Upper lobe of left lung (tissue), 6 donors: Measurements from ENCODE around the gene SDK2. TPM values are rescaled to one million over a fixed set of nuclear protein-coding genes. Genes with fewer than 3 reads are reported as not detected.
A peak's percentile ranks its signal among the peaks of the same experiment; 100 is the strongest.

Experiments used
- ATAC-seq, 2 donors: fragments of 200-7000 bp; cut with Tn5 transposase; one replicate each; pipeline ENCODE4 v1.9.1; 2022; ENCODE audit warnings: mild to moderate bottlenecking in 2 of 2, moderate library complexity in 2 of 2; ENCODE audit not compliant: low FRiP score in 2 of 2
- DNase-seq, 2 donors: peaks; one replicate each; pipeline ENCODE4 v3.0.0-alpha.2; 2019 to 2020
- H3K27ac ChIP-seq, 4 donors: fragments of 200-600 bp; sonication (generic); one replicate each; pipeline ENCODE4 v1.5.1; 2016 to 2019
- H3K27me3 ChIP-seq, 4 donors: fragments of 200-600 bp; sonication (generic); one replicate each; pipeline ENCODE4 v1.5.1; 2017 to 2019
- H3K36me3 ChIP-seq, 4 donors: fragments of 200-600 bp; sonication (generic); one replicate each; pipeline ENCODE4 v1.5.1; 2016 to 2019
- H3K4me1 ChIP-seq, 4 donors: fragments of 200-600 bp; sonication (generic); one replicate each; pipeline ENCODE4 v1.5.1; 2018 to 2019
- H3K4me3 ChIP-seq, 4 donors: fragments of 200-600 bp; sonication (generic); one replicate each; pipeline ENCODE4 v1.5.1; 2017 to 2019; ENCODE audit warnings: mild to moderate bottlenecking in 2 of 4, moderate library complexity in 1 of 4
- H3K9me3 ChIP-seq, 4 donors: fragments of 200-600 bp; sonication (generic); one replicate each; pipeline ENCODE4 v1.5.1; 2018 to 2019
- CTCF ChIP-seq, 6 experiments: fragments of 450-650 bp in 4 of 6; fragments of 200-600 bp in 2 of 6; sonication (generic) in 2 of 6; IDR thresholded peaks; one replicate each; pipeline ENCODE4 v1.5.1; 2016 to 2019; ENCODE audit warnings: antibody characterized with exemption in 6 of 6
- EP300 ChIP-seq, 4 donors: sonication (generic); formaldehyde crosslinking; IDR thresholded peaks; one replicate each; pipeline ENCODE4 v1.5.1; 2017; ENCODE audit warnings: antibody characterized with exemption in 4 of 4, control low read depth in 2 of 4
- POLR2A ChIP-seq, 4 donors: fragments of 450-650 bp; IDR thresholded peaks; one replicate each; pipeline ENCODE4 v1.5.1; 2016 to 2017; ENCODE audit warnings: antibody characterized with exemption in 4 of 4, mild to moderate bottlenecking in 2 of 4
- POLR2AphosphoS5 ChIP-seq, 2 donors: sonication (generic); formaldehyde crosslinking; IDR thresholded peaks; one replicate each; pipeline ENCODE4 v1.5.1; 2017; ENCODE audit warnings: antibody characterized with exemption in 2 of 2
- WGBS, 2 donors: methylation state at CpG; one replicate each; pipeline ENCODE4 v1.1.5; 2017 to 2018; 5-methylcytosine and 5-hydroxymethylcytosine counted together
- total RNA-seq, 6 donors: library from RNA; depleted of rRNA in 4 of 6; stranded (reverse); fragments of >200 nt in 4 of 6; gene quantifications; one replicate each; pipeline versions ENCODE4 v1.1.0 to v1.2.1, GENCODE V29; 2016 to 2021
- donor health status: DM: no; HTN: no; CAD: no; lungs with moderate emphysema.
- donor health status: DM: no; HTN: yes; CAD: no; lungs with severe emphysema.

The SDK2 gene
- total RNA-seq, 6 donors from 2014 or later: 1.2 to 7.3 (median 2.9) TPM

GRCh38 chr17:73410586-73411312 is 233.5 kb downstream of the SDK2 start:
- Histone ChIP-seq H3K4me3 (no peak overlapping the region), H3K9me3 (no peaks in the 10 kb centered on the region), H3K27me3 (no peaks in the 10 kb centered on the region), H3K36me3 (no peaks in the 10 kb centered on the region), H3K4me1 (no peaks in the 10 kb centered on the region), H3K27ac (no peak overlapping the region)
- DNase-seq: no peak
- no peak for ATAC-seq
- TF ChIP-seq POLR2AphosphoS5 (IDR thresholded peaks at IDR 0.05) (no peak), POLR2A (IDR thresholded peaks at IDR 0.05) (no peak), CTCF (IDR thresholded peaks at IDR 0.05) (no peak), EP300 (IDR thresholded peaks at IDR 0.05) (no peak)
- WGBS, 2 donors: 54 to 70% methylated on average over 9 to 11 of the region's 11 CpGs

DNA sequence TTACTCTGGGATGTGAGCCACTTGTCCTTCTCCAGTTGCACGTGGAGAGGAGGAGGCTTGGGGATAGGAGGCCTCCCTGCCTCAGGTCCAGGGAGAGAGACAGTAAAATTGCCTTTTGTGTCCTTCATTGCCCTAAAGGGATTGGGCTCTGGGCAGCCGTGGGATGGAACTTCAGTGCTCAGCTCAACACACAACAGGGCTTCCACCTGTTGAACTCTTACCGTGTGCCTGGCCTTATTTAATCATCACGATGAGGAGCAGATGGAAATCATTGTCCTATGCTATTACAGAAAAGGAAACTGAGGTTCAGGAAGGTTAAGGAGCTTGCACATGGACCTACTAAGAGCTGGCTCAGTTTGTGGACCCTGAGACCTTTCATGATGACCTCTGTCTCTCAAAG is 240.0 kb downstream of the SDK2 start:
- Histone ChIP-seq H3K36me3 (no peaks in the 10 kb centered on the region), H3K4me1 (no peaks in the 10 kb centered on the region), H3K9me3 (no peaks in the 10 kb centered on the region), H3K27ac (no peak overlapping the region), H3K4me3 (no peak overlapping the region), H3K27me3 (no peaks in the 10 kb centered on the region)
- DNase-seq: no peak
- WGBS, 2 donors: 80 to 85% methylated on average over 3 to 4 of the region's 4 CpGs
- no peak for TF ChIP-seq EP300 (IDR thresholded peaks at IDR 0.05)
- TF ChIP-seq POLR2AphosphoS5 (IDR thresholded peaks at IDR 0.05): no peak
- TF ChIP-seq POLR2A (IDR thresholded peaks at IDR 0.05): no peak
- no peak for TF ChIP-seq CTCF (IDR thresholded peaks at IDR 0.05)
- ATAC-seq: no peak

GRCh38 chr17:73402466-73402865 is 241.8 kb downstream of the SDK2 start:
- H3K27me3 ChIP-seq: no peaks in the 10 kb centered on the region
- no peak overlapping the region for H3K27ac ChIP-seq
- H3K4me3 ChIP-seq: no peak overlapping the region
- no peaks in the 10 kb centered on the region for H3K9me3 ChIP-seq
- no peak for ATAC-seq
- H3K36me3 ChIP-seq: no peaks in the 10 kb centered on the region
- no peak for DNase-seq
- H3K4me1 ChIP-seq: no peaks in the 10 kb centered on the region
- TF ChIP-seq POLR2A (IDR thresholded peaks at IDR 0.05) (no peak), POLR2AphosphoS5 (IDR thresholded peaks at IDR 0.05) (no peak), CTCF (IDR thresholded peaks at IDR 0.05) (no peak), EP300 (IDR thresholded peaks at IDR 0.05) (no peak)
- 79 to 84% methylated on average over 7 of the region's 7 CpGs for WGBS, 2 donors

- DNase-seq (no peak), ATAC-seq (peak in 1 of 2 donors; percentile 41)
- TF ChIP-seq POLR2AphosphoS5 (IDR thresholded peaks at IDR 0.05): no peak
- TF ChIP-seq CTCF (IDR thresholded peaks at IDR 0.05): no peak
- no peak for TF ChIP-seq POLR2A (IDR thresholded peaks at IDR 0.05)
- no peak for TF ChIP-seq EP300 (IDR thresholded peaks at IDR 0.05)
- Histone ChIP-seq H3K4me3 (no peak overlapping the region), H3K27me3 (no peaks in the 10 kb centered on the region), H3K27ac (no peak overlapping the region), H3K9me3 (no peaks in the 10 kb centered on the region), H3K36me3 (no peaks in the 10 kb centered on the region), H3K4me1 (no peaks in the 10 kb centered on the region)
- WGBS, 2 donors: 44 to 69% methylated on average over 6 to 10 of the region's 18 CpGs
Observed at GRCh38 chr17:73401911-73402310, 242.3 kb downstream of the SDK2 start.
